ENCODE results near the gene GAS2.

DNA sequence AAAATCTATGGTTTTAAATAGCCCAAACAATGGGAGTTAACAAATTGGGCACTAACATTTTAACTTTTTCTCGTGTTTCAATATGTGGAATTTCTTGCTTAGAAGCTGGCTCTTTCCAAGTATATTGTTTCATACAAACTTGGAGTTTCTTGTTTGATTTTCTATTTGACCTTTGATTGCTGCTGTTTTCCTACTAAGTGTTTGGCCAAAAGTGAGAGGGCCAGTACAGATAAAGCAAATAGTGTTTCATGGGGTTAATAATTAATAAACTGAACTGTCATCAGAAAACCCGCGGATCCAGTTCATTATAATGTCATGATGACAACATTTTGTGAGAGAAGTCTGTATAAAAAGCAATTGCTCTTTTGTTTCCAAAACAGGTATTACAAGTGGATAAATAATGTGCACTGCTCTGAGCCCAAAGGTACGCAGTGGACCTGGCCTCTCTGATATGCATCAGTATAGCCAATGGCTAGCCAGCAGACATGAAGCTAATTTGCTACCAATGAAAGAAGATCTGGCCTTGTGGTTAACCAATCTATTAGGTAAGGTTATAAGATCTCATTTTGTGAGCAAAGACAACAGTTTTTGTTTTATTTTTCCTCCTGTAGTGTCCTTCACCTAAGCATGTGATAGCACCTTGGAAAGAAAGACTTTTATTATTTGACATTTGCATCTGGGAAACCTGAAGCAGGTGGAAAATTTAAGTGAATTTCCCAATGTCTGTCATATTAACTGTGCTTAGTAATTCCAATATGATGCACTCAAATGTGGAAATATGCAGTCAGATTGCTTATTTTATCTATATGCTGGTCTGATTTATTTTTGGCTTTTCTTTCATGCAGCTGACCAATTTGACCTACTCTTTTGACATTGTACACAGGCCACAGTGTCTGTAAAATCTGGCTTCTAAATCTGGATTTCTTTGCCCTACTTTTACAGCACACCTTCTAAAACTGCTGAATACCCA is 8.3 kb downstream of the GAS2 start:
- TF ChIP-seq, protein P1, sequence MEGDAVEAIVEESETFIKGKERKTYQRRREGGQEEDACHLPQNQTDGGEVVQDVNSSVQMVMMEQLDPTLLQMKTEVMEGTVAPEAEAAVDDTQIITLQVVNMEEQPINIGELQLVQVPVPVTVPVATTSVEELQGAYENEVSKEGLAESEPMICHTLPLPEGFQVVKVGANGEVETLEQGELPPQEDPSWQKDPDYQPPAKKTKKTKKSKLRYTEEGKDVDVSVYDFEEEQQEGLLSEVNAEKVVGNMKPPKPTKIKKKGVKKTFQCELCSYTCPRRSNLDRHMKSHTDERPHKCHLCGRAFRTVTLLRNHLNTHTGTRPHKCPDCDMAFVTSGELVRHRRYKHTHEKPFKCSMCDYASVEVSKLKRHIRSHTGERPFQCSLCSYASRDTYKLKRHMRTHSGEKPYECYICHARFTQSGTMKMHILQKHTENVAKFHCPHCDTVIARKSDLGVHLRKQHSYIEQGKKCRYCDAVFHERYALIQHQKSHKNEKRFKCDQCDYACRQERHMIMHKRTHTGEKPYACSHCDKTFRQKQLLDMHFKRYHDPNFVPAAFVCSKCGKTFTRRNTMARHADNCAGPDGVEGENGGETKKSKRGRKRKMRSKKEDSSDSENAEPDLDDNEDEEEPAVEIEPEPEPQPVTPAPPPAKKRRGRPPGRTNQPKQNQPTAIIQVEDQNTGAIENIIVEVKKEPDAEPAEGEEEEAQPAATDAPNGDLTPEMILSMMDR (IDR thresholded peaks at IDR 0.05): no peak
- TF ChIP-seq POLR2A (IDR thresholded peaks at IDR 0.05): no peak

Measured in Peyer's patch (tissue), 4 donors.